NCI-H2029 (cell line): ENCODE data around the gene TAPBP.
"Not testable (repeated sequence)": the region's sequence is repeated elsewhere in the genome, so short reads cannot be mapped to it uniquely, and the experiment has no call there.

ENCODE experiments used
- DNase-seq: peaks from one replicate; lab custom pipeline; 2025; lab: John Stamatoyannopoulos, UW

The TAPBP gene

DNA sequence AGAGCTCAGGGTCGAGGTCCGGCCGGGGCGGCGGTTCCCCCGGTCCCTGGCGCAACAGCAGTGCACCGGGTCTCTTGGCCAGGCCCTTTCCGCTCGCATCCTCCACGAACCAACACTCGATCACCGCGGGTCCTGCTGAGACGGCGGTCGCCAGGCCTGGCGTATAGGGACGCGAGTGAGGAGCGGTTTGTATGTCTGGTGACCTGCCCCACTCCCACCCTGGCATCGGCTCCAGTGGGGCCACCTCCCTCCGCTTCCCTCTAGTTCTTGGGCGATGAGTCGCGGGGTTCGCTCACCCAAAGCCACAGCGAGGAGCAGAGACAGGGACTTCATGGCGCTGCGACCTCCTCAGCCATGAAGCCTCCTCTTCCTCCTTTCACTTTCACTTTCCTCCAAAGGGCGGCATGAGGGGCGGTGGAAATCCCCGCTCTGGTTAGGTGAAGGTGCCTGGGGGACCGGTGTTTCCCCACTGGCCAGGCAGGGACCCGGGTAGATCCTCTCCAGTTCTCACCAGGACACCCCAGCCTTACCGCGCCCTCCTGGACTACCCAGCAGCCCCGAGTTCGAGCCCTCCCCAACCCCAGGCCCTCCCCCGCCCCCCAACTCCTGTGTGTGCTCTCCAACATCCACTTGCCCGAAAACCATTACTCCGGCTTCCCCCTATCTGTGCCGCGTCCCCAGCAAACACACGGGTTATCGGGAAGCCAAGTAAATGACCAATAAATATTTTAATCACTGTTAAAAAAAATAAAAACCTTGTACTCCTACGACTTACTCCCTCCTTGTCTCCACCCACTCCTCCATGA, at the start of gene TAPBP:
Gene TAPBP, minus strand, starts transcription at position 370 of the 806 bp plus-strand sequence. Its CDS starts 37 bp downstream, at position 333.
- DNase-seq = peak; percentile 26

DNA sequence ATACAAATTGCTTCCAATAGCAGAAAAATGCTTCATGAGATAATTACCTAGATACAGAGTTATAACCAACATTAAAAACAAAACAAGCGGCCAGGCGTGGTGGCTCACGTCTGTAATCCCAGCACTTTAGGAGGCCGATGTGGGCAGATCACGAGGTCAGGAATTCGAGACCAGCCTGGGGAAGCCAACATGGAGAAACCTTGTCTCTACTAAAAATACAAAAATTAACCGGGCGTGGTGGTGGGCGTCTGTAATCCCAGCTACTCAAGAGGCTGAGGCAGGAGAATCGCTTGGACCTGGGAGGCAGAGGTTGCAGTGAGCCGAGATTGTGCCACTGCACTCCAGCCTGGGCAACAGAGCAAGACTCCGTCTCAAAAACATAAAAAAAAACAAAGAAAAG, 49.6 kb upstream of the TAPBP start:
- DNase-seq = not testable (repeated sequence)

DNA sequence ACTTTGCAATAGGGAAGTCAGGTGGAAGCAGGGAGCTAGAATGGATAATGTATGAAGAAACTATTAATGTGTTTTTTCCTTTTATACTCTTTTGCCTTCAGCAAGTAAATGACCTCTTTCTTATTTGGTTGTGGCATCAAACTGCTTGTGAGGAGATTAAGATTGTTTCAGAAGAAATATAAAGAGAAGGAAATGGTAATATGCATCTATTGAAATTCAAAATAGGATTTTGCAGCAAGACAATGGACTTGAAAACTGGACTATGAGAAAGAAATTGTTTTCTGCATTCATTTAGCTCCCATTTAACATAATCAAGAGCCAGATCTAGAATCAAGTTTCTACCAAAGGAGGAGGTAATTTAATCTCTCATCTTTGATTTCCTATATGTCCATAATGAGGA, 45.5 kb upstream of the TAPBP start:
- DNase-seq = no peak

DNA sequence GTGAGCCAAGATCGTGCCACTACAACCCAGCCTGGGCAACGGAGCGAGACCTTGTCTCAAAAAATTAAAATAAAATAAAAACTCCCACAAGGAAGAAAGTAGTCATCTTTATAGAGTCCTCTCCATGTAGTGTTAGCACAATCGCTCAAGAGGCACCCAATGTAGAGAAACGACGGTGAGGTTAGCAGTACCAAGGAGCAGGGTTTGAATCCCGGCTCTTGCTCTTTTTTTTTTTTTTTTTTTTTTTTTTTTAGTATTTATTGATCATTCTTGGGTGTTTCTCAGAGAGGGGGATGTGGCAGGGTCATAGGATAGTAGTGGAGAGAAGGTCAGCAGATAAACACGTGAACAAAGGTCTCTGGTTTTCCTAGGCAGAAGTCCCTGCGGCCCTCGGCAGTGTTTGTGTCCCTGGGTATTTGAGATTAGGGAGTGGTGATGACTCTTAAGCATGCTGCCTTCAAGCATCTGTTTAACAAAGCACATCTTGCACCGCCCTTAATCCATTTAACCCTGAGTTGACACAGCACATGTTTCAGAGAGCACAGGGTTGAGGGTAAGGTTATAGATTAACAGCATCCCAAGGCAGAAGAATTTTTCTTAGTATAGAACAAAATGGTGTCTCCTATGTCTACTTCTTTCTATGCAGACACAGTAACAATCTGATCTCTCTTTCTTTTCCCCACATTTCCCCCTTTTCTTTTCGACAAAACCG, 43.4 kb upstream of the TAPBP start:
- not testable (repeated sequence) for DNase-seq

DNA sequence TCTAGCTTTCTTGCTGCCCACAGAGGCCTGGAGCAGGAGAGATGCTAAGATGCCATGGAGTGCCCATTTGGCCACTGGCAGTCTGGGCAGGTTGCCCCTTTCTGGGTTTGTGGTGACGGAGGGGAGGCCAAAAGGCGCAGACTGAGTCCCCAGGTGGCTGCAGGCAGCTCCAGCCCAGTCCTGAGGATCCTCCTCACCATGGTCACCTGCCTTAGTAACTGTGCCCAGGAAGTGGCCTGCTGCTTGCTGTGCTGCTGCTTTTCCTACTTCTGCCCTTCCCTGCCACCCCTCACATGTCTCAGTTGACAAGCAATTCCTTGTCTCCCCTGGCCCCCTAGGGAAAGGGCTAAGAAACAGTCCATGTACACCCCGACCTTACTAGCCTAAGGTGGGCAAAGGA, 42.4 kb upstream of the TAPBP start:
- no peak for DNase-seq

DNA sequence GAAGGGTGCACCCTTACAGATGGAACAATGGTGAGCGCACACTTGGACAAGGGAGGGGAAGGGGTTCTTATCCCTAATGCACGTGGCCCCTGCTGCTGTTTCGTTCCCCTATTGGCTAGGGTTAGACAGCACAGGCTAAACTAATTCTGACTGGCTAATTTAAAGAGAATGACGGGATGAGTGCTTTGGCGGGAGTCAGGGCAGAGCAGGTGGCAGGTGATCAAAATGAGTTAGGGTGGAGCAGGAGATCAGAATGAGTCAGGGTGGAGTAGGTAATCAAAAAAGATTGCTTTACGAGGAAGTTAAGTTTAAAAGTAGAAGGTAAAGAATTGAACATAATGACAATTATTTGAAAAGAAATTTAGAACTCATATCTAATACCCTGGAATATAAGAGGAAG, 42.0 kb upstream of the TAPBP start:
- not testable (repeated sequence) for DNase-seq

DNA sequence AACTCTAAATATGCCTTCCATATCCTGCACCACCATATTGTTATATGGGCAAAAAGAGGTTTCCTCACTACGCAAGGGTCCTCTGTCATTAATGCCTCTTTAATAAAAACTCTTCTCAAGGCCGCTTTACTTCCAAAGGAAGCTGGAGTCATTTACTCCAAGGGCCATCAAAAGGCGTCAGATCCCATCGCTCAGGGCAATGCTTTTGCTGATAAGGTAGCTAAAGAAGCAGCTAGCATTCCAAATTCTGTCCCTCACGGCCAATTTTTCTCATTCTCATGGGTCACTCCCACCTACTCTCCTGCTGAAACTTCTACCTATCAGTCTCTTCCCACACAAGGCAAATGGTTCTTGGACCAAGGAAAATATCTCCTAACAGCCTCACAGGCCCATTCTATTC, 33.9 kb upstream of the TAPBP start:
- DNase-seq = no peak

DNA sequence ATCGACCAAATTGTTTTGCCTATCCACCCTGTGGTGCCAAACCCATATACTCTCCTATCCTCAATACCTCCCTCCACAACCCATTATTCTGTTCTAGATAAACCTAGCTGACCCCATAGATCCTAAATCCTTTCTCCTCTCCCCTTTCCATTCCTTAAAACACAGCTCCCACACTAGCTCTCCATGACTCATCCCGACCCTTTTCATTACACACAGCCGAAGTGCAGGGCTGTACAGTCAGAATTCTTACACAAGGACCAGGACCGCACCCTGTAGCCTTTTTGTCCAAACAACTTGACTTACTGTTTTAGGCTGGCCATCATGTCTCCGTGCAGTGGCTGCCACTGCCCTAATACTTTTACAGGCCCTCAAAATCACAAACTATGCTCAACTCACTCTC, 33.1 kb upstream of the TAPBP start:
- DNase-seq = not testable (repeated sequence)

DNA sequence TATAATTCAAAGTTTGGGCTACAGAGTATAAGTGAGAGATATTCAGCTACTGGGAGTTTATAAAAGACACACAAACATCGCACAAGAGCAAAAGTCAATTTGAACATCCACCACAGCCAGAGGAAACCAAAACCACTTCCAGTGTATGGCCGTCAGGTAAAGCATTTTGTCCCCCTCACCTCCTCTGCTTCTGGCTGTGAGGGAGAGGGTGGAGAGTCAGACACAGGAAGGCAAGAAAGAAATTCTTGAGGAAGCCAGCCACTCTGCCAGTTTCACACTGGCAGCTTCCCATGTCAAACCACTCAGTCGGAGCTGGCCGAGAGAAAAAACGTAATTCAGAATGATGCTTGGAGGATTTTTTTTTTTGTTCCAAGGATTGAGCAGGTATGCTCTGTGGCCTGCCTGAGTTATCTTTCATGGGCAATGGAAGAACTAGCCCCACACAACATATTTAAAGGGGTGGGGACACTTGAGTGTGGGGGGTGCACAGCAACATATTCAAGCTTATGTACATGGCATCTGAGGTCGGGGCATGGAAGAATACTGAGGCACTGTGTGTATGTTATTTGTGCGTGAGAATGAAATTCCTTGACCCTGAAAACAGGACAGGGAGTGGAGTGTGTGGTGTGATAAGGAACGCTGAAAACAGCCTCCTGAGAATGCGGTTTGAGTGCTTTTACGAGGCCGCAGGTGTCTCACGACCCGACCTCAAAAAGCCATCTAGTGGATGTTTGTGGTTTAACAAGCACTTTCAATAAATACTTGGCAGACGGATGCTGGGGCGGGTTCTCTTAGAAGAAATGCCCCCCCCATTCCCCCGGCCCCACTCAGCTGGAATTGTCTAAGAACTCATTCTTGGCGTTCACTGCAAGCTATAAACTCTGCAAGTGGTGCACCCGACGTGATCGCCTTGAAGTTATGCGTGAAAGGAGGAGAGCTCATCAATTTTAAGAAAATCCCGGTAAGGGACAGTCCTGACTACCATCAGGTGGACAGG, 31.1 kb upstream of the TAPBP start:
- peak; percentile 72 for DNase-seq

DNA sequence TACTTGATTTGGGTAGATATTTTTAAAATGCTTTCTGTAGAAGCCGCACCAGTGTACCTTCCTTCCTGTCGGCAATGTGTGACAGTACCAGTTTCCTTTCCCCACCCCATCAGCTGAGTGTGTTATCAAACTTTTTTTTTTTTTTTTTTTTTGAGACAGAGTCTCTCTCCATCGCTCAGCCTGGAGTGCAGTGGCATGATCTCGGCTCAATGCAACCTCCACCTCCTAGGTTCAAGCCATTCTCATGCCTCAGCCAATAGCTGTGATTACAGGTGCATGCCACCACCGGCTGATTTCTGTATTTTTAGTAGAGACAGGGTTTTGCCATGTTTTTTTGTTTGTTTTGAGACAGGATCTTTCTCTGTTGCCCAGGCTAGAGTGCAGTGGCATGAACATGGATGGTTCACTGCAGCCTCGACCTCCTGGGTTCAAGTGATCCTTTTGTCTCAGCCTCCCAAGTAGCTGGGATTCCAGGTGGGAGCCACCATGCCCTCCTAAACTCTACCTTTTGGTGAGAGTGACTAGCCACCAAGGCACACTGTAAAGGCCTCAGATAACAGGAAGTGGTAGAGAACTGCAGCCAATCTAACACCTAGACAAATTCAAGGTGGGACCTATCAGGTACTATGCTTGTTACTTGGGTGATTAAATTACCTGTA, 30.2 kb upstream of the TAPBP start:
- no peak for DNase-seq

DNA sequence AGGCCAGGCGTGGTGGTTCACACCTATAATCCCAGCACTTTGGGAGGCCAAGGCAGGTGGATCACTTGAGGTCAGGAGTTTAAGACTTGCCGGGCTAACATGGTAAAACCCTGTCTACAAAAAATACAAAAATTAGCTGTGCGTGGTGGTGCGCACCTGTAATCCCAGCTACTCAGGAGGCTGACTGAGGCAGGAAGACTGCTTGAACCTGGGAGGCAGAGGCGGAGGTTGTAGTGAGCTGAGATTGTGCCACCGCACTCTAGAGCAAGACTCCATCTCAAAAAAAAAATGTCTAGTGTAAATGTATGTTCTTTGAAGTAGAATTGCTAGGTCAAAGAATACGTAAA, 29.7 kb upstream of the TAPBP start:
- not testable (repeated sequence) for DNase-seq

DNA sequence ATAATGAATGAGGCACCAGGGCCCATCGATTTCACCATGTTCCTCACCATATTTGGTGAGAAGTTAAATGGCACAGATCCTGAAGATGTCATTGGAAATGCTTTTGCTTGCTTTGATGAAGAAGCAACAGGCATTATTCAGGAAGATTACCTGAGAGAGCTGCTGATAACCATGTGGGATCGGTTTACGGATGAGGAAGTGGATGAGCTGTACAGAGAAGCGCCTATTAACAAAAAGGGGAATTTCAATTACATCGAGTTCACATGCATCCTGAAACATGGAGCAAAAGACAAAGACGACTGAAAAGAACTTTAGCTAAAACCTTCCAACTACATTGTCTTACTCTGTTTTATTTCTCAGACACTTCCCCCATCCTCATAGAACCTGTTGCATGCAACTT, 25.3 kb upstream of the TAPBP start:
- no peak for DNase-seq

DNA sequence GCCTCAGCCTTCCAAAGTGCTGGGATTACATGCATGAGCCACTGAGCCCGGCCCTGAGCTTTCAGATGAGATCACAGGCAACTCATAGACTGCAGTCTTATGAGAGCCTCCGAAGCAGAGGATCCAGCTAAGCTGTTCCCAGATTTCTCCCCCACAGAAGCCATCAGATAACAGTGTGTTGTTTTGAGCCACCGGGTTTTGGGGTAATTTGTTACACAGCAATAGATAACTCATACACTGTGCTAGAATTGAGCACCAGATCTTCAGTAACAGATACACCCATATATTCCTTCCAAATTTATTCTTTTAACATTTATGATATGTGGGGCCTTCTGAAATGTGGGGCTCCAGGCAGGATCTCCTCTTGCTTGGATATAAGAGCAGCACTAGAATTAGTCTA, 22.6 kb upstream of the TAPBP start:
- DNase-seq = no peak

DNA sequence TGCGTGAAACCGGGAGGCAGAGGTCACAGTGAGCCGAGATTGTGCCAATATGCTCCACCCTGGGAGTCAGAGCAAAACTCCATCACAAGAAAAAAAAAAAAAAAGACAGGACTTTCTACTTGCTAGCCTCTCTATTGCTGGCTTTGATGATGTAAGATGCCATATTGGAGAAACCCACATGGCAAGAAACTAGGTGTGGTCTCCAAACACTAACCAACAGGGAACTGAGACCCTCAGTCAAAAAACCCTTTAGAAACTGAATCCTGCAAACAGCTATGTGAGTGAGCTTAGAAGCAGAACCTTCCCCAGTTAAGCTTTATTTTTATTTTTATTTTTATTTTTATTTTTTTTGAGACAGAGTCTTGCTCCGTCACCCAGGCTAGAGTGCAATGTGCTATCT, 22.0 kb upstream of the TAPBP start:
- no peak for DNase-seq

DNA sequence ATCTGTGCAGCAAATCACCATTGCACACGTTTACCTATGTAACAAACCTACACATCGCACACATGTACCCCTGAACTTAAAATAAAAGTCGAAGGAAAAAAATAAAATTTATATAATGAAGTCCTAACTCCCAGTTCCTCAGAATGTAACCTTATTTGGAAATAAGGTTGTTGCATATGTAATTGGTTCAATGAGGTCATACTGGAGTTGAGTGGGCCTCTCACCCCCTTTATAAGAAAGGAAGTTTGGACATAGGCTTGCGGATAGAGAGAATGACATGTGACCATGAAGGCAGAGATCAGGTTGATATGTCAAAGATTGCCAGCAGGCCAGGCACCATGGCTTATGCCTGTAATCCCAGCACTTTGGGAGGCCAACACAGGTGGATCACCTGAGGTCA, 19.8 kb upstream of the TAPBP start:
- DNase-seq = no peak

DNA sequence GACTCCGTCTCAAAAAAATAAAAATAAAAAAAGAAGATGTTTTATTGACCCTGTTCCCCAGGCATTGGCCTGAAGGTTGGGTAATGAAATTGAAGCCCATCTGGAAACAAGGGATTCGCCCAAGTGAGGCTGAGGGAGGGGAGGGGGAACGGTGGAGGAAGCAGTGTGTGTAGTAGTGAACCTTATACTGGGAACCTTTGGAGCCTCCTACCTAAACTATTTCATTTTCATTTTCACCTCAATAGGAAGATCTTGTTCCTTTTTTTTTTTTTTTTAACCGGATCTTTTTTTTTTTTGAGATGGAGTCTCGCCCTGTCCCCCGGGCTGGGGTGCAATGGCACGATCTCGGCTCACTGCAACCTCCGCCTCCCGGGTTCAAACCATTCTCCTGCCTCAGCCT, 16.9 kb upstream of the TAPBP start:
- no peak for DNase-seq

DNA sequence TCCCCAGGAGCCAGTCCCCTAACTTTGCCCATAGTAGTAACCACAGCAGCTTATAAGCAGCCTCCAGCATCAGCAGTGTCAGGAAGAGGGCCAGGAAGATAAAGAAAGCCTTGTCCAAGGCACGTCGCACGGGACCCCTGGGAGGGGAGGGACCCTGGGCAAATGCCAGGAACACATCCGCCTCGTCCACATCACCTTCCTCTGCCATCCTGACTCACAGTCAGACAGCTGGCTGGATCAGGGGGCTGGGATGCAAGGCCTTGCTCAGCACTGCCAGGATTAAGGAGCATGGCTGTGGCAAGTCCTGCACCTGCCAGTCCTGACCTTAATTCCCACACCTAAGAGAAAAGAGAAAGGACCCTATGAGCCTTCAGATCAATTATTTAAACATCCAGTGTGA, 15.2 kb upstream of the TAPBP start:
- no peak for DNase-seq

DNA sequence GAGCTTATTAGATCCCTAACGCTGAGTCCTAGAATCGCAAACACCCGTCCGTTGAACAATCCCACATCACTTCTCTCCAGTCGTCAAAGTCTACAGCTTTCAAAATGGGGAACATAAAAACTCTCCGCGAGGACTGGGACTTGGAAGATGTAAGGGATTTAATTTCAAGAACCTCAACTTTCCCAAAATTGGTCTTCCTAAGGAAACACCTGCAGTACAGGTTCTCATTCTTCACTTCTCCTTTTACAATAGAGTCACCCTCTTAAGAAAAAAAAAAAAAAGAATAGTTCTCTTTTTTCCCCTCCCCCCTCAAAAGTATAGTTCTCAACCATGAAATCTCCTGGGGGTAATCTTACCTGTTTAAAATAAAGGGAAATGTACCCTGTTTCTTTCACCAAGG, 10.2 kb upstream of the TAPBP start:
- no peak for DNase-seq

DNA sequence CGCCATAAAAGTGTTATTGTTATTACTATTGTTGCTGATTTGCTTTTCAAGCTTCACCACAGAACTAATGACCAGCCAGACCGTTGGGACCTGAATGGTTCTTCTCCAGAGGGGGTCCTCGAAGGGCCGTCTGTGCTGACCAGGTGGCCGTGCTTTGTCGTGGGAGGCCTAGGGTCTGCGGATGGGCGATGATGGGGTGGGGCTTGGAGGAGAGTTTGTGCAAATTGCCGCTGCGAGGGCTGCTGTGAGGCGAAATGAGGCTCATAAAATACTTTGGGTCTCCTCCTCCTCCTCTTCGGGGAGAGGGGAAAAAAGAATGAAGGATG, 9.7 kb upstream of the TAPBP start:
- DNase-seq = no peak

DNA sequence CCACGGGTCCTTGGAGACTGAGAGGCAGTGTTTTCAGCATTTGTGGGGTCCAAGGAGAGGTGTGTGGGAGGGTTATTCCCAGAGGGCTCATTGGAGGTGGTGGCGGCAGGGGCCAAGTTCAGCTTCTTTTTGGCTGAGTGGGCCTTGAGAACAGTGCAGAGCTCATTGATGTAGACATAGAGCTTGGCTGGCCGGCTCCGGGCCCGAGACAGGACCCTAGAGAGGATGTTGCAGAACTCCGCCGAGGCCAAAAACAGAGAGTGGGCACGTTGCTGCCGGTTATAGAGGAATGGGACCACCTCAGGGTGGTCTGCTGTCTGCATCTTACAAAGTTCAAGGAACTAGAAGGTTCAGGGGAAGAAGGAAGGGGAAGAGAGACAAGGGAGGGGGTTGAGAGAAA, 7.3 kb upstream of the TAPBP start:
- DNase-seq = no peak

DNA sequence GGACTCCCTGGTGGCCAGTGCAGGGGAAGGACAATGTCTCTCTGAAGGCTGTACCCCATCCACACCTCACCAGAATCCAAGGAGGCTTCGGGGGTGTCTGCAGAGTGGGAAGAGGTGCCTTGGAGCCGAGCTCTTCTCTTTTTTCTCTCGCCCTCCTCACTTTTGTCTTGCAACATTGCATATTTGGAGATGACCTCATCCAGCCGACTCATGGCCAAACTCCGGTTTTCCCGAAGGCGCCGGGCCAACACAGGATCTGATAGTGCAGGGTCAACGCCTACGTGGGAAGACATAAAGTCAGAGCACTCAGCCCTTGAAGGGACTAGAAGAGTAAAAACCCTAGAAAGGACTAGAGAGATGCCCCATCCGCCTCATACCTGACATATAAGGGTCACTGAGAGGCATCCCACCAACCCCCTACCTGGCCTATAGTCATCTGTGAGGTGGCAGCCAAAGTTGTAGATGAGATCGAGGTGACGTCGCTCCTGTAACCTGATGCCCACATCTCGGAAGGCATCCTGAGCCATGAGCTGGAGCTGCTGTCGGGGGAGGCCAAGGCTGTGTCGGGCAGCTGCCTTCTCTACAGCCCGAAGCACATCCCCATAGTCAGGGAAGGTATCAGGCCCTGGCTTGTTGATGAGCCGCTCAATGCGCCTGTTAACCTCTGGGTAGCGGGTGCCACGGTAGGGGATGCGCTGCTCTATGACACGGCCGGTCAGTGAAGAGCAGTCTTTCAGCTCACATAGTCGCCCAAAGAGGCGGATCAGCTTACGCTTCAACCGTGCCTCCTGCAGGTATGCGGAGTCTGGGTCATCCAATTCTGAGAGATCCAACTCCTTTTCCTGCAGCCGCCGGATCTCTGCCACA, 6.7 kb upstream of the TAPBP start:
- DNase-seq = no peak
